Measurements from ENCODE around the gene RNU1-2.
"Not testable (repeated sequence)": the region's sequence is repeated elsewhere in the genome, so short reads cannot be mapped to it uniquely, and the experiment has no call there.

DNA sequence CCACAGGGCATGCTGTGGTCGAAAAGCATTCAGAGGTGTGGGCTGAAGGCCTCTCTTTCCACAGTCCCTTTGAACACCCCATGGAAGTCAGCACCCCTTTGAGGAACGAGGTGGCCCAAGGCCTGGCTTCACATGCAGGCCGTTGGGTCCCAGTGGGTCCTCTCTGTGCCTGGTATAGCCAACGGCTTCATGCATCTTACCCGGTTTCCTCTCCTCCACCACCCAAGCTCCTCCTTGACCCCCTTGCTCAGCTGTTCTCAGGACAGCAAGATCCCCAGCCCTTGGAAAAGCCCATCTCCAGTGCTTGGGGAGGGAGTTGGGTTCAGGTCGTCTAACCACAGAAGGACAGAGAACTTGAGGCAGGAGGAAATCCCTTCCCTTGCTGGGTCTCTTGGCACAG is 27.0 kb upstream of the RNU1-2 start:
- not testable (repeated sequence) for TF ChIP-seq CTCF (IDR thresholded peaks at IDR 0.05); POLR2A (IDR thresholded peaks at IDR 0.05; ENCODE audit: low read depth); EP300 (IDR thresholded peaks at IDR 0.05)

Data from esophagus muscularis mucosa (tissue), 4 donors.